ENCODE measurements around the gene GAD1.

GRCh38 chr2:170828533-170828916, 11.8 kb downstream of the GAD1 start:
- TF ChIP-seq POLR2A (IDR thresholded peaks at IDR 0.05), result no peak
- TF ChIP-seq, protein P1, sequence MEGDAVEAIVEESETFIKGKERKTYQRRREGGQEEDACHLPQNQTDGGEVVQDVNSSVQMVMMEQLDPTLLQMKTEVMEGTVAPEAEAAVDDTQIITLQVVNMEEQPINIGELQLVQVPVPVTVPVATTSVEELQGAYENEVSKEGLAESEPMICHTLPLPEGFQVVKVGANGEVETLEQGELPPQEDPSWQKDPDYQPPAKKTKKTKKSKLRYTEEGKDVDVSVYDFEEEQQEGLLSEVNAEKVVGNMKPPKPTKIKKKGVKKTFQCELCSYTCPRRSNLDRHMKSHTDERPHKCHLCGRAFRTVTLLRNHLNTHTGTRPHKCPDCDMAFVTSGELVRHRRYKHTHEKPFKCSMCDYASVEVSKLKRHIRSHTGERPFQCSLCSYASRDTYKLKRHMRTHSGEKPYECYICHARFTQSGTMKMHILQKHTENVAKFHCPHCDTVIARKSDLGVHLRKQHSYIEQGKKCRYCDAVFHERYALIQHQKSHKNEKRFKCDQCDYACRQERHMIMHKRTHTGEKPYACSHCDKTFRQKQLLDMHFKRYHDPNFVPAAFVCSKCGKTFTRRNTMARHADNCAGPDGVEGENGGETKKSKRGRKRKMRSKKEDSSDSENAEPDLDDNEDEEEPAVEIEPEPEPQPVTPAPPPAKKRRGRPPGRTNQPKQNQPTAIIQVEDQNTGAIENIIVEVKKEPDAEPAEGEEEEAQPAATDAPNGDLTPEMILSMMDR (IDR thresholded peaks at IDR 0.05), result no peak
- no peak for TF ChIP-seq POLR2AphosphoS5 (IDR thresholded peaks at IDR 0.05)
- no peak for TF ChIP-seq EP300 (IDR thresholded peaks at IDR 0.05; ENCODE audit: low read depth)

Measured in transverse colon (tissue), 4 donors.